HepG2 (cell line): ENCODE measurements around the gene PIEZO1. TPM values are rescaled to one million over a fixed set of nuclear protein-coding genes. Genes with fewer than 3 reads are reported as not detected.

ENCODE experiments used
- ARNT ChIP-seq: fragments of 450-650 bp; IDR thresholded peaks from 2 replicates; pipeline ENCODE4 v1.6.1; 2017
- ATAD3A ChIP-seq: sonication (generic); formaldehyde crosslinking; IDR thresholded peaks from 2 replicates; pipeline ENCODE4 v1.4.0; 2020; ENCODE audit warnings: missing genetic modification reagents
- HMGXB4 ChIP-seq, 2 experiments: sonication (generic) in 1 of 2; formaldehyde crosslinking in 1 of 2; IDR thresholded peaks; 2 replicates each; pipeline versions ENCODE4 v1.4.0 to v1.6.1; 2018 to 2020; ENCODE audit warnings: missing genetic modification reagents in 2 of 2, borderline replicate concordance in 1 of 2, low read depth in 1 of 2, mild to moderate bottlenecking in 1 of 2, missing biosample characterization in 1 of 2
- NFATC3 ChIP-seq: sonication (generic); formaldehyde crosslinking; IDR thresholded peaks from 2 replicates; pipeline ENCODE4 v1.5.1; 2020; ENCODE audit warnings: mild to moderate bottlenecking, missing genetic modification reagents
- NFE2 ChIP-seq: sonication (generic); formaldehyde crosslinking; IDR thresholded peaks from 2 replicates; pipeline ENCODE4 v1.4.0; 2020; ENCODE audit warnings: missing genetic modification reagents
- POLR2A ChIP-seq, 2 experiments: IDR thresholded peaks; 2 replicates each; pipeline ENCODE4 v1.6.1; 2011; ENCODE audit warnings: low read depth in 2 of 2, low read length in 2 of 2, mild to moderate bottlenecking in 1 of 2, moderate library complexity in 1 of 2; ENCODE audit not compliant: insufficient read depth in 1 of 2
- TBL1XR1 ChIP-seq: fragments of 150-350 bp; IDR thresholded peaks from 2 replicates; pipeline ENCODE4 v1.6.1; 2014; ENCODE audit warnings: borderline replicate concordance, low read length; ENCODE audit not compliant: partially characterized antibody
- ZBTB10 ChIP-seq: sonication (generic); formaldehyde crosslinking; IDR thresholded peaks from 2 replicates; pipeline ENCODE4 v1.4.0; 2020; ENCODE audit warnings: missing genetic modification reagents, borderline replicate concordance
- ZBTB3 ChIP-seq: sonication (generic); formaldehyde crosslinking; IDR thresholded peaks from 2 replicates; pipeline ENCODE4 v1.4.0; 2020; ENCODE audit warnings: low read depth, mild to moderate bottlenecking, moderate library complexity, missing genetic modification reagents, borderline replicate concordance
- ZHX2 ChIP-seq, 2 experiments: sonication (generic) in 1 of 2; formaldehyde crosslinking in 1 of 2; IDR thresholded peaks; 2 replicates each; pipeline versions ENCODE4 v1.6.1 to v1.9.0; 2014 to 2022; ENCODE audit warnings: antibody characterized with exemption in 1 of 2, borderline replicate concordance in 1 of 2, inconsistent platforms in 1 of 2, low read depth in 1 of 2, missing genetic modification reagents in 1 of 2
- ZNF101 ChIP-seq: sonication (generic); formaldehyde crosslinking; IDR thresholded peaks from 2 replicates; pipeline ENCODE4 v1.4.0; 2020; ENCODE audit warnings: mild to moderate bottlenecking, low read depth, missing genetic modification reagents, borderline replicate concordance
- ZNF251 ChIP-seq: sonication (generic); formaldehyde crosslinking; IDR thresholded peaks from 2 replicates; pipeline ENCODE4 v1.9.0; 2021; ENCODE audit warnings: mild to moderate bottlenecking, missing genetic modification reagents
- ZNF747 ChIP-seq: sonication (generic); formaldehyde crosslinking; IDR thresholded peaks from 2 replicates; pipeline ENCODE4 v1.8.1; 2023; ENCODE audit warnings: missing genetic modification reagents, mild to moderate bottlenecking, borderline replicate concordance
- ZSCAN22 ChIP-seq: sonication (generic); formaldehyde crosslinking; IDR thresholded peaks from 2 replicates; pipeline ENCODE4 v1.4.0; 2020; ENCODE audit warnings: mild to moderate bottlenecking, missing genetic modification reagents
- polyA plus RNA-seq, 8 experiments: library from polyadenylated mRNA; depleted of rRNA in 3 of 8; stranded (reverse) in 7 of 8; unstranded in 1 of 8; fragments of >200 nt; fragmentation: Illumina TruSeq in 4 of 8; extraction: Trizol in 4 of 8; gene quantifications; 2 replicates each; pipeline versions ENCODE4 v1.2.1 to v1.2.3, GENCODE V29; 2011 to 2016; ENCODE audit warnings: low read depth in 4 of 8, missing spikeins in 1 of 8, mixed read lengths in 1 of 8; ENCODE audit not compliant: insufficient read depth in 1 of 8
- total RNA-seq, 5 experiments: library from RNA; depleted of rRNA; stranded (reverse); fragments of >200 nt; fragmentation: Illumina TruSeq; extraction: Trizol; gene quantifications; 2 replicates each; pipeline ENCODE4 v1.2.3, GENCODE V29; 2016; ENCODE audit warnings: low read depth in 1 of 5
- TF ChIP-seq, protein P1 (sequence below): sonication (generic); formaldehyde crosslinking; IDR thresholded peaks from 2 replicates; pipeline ENCODE4 v1.5.0; 2020; ENCODE audit warnings: missing genetic modification reagents

Gene PIEZO1
- total and polyA plus RNA-seq, 2 of the 13 experiments (the other 11 are each of a cell fraction or from before 2014, with no cell fraction given), result 67.9 to 85.0 TPM

DNA sequence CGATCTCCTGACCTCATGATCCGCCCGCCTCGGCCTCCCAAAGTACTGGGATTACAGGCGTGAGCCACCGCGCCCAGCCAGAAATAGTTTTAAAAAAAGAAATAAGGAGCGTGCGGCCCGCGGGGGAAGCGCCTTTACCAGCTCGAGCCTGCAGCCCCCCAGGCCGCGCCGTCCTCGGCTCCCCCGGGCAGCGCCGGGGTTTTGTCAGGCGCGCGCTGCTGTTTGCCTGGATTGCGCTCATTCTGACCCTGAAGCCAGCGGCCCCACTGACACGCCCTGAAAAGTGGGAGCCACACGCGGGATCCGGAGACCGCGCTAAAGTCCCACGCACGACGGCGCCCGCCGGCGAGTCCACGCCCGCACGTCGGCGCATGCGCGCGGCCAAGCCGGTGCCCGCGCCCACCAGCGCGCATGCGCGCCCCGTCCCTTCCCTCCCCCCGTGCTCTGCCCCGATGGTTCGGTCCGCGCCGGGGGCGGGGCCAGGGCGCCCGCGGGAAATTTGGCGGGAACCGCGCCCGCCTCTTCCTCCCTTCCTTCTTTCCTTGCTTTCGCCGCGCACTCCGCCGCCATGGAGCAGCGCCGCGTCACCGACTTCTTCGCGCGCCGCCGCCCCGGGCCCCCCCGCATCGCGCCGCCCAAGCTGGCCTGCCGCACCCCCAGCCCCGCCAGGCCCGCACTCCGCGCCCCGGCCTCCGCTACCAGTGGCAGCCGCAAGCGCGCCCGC lies 18.4 kb upstream of the PIEZO1 start, which contains the start of gene CDT1 (continued):
- TF ChIP-seq ZNF251 (CRISPR knock-in tag) (no peak), ZBTB3 (peak; percentile 76; the same call in 1 of the 2 replicates), NFATC3 (CRISPR knock-in tag) (no peak; the same call in 1 of the 2 replicates), NFE2 (CRISPR knock-in tag) (no peak), HMGXB4 (CRISPR knock-in tag; IDR thresholded peaks at IDR 0.05; ENCODE audit: borderline replicate concordance in 1 of 2, low read depth in 1 of 2) (peak in 1 of 2 experiments; percentile 46; a peak in 3 of 4 replicates), POLR2A (IDR thresholded peaks at IDR 0.05; ENCODE audit: insufficient read depth in 1 of 2, low read depth in 2 of 2, low read length in 2 of 2) (peak in 1 of 2 experiments; percentile 51; a peak in 2 of 4 replicates), ZNF747 (CRISPR knock-in tag) (no peak), TBL1XR1 (no peak), ZBTB10 (peak; percentile 17; the same call in 1 of the 2 replicates), ZHX2 (IDR thresholded peaks at IDR 0.05; ENCODE audit: low read depth) (no peak), ZHX2 (CRISPR knock-in tag; IDR thresholded peaks at IDR 0.05; ENCODE audit: borderline replicate concordance) (peak; percentile 74; the same call in 1 of the 2 replicates), ATAD3A (CRISPR knock-in tag) (no peak), ZSCAN22 (no peak), ZNF101 (CRISPR knock-in tag) (no peak), ARNT (no peak)
- TF ChIP-seq, protein P1, sequence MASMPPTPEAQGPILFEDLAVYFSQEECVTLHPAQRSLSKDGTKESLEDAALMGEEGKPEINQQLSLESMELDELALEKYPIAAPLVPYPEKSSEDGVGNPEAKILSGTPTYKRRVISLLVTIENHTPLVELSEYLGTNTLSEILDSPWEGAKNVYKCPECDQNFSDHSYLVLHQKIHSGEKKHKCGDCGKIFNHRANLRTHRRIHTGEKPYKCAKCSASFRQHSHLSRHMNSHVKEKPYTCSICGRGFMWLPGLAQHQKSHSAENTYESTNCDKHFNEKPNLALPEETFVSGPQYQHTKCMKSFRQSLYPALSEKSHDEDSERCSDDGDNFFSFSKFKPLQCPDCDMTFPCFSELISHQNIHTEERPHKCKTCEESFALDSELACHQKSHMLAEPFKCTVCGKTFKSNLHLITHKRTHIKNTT, result peak; percentile 33; the same call in 1 of the 2 replicates
